ENCODE results near the gene SNED1.
"Not testable (repeated sequence)": the region's sequence is repeated elsewhere in the genome, so short reads cannot be mapped to it uniquely, and the experiment has no call there.

Gene SNED1

GRCh38 chr2:240972636-240973521, 25.5 kb upstream of the SNED1 start:
- peak; percentile 51 to 54 for DNase-seq (ENCODE audit: low read depth in 2 of 2)

GRCh38 chr2:240974771-240975572, 23.4 kb upstream of the SNED1 start:
- DNase-seq (ENCODE audit: low read depth in 2 of 2): no peak

- DNase-seq (ENCODE audit: low read depth in 2 of 2): not testable (repeated sequence)
These were observed 22.5 kb upstream of the SNED1 start for GRCh38 chr2:240975903-240976302.

DNA sequence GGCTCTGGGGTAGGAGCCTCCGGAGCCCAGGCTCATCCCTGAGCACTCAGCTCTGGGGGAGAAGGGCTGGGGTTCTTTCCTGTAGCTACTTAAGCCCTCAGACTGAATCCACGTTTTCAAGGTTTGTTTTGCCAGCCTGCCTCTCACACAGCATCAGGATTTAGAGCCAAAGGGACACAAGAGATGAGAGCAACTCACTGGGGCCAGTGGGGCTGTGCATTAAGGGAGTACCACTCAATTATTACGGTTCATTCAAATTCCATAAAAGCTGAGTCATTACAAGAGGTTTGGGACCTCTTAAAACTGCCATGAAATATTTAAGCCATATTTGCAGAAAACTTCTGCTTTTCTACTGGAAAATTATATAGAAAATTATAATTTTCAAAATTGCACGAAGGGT, 17.1 kb upstream of the SNED1 start:
- peak; percentile 32 to 42 for DNase-seq (ENCODE audit: low read depth in 2 of 2)

- no peak for DNase-seq (ENCODE audit: low read depth in 2 of 2)
These were observed 16.3 kb upstream of the SNED1 start for GRCh38 chr2:240981871-240982800.

DNA sequence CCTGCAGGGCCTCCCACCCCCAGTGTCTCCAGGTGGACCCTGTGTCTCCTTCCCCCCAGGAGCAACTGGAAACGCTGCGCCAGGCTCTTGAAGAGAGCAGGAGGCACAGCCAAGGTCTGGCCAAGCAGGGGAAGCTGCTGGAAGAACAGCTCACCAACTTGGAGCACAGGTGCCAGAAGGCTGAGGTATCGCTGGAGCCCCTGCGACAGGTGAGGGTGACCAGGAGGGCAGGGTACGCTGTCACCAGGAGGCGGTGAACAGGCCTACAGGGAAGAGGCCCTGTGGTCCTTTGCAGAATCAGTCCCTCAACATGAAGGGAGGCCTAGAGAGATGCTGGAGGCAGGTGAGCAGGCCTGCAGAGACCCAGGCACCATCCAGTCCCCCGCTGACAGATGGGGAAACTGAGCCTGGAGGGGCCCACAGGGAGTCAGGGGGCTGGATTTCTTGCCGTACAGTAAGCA, 15.6 kb upstream of the SNED1 start:
- no peak for DNase-seq (ENCODE audit: low read depth in 2 of 2)

- no peak for DNase-seq (ENCODE audit: low read depth in 2 of 2)
These were observed 14.9 kb upstream of the SNED1 start for GRCh38 chr2:240983361-240983995.

GRCh38 chr2:240983996-240984498, 14.4 kb upstream of the SNED1 start:
- no peak for DNase-seq (ENCODE audit: low read depth in 2 of 2)

DNA sequence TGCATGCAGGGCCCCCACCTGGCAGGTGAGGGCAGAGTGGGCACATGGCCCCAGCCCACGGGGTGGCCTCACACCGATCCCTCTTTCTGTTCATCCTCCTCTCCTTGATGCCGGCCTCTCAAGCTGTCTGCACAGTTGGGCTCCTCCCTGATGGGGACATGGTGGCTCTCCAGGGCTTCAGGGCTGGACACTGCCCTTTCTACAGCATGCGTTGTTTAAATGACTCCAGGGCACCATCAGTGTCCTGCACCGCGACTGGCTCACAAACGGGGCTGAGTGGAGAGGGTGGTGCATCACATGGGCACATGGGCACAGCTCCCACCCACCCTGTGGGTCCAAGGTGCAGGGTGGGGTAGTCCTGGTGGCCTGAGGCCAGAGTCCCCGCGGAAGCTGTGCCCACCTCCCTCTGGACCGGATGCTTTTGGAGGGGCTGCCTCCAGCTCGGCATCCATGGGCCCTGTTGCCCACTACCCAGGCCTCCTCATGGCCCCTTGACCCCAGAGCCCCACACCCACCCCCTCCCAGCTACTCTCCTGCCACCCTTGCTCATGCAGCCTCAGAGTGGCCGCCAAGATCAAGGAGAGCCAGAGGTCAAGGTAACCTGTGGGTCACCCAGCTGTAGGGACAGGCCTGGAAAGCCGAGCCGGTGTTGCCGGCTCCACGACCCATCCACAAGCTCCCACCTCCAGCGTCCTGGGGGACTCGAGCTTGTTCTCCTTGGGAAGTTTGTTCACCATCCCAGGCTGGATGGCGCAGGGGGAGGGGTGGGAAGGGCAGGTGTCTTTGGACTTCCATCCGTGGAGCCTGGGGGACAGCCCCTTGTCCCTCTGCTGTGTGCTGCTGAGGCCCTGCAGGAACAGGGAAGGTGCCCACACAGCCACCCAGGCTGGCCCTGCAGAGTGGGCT, 12.3 kb upstream of the SNED1 start:
- no peak for DNase-seq (ENCODE audit: low read depth in 2 of 2)

GRCh38 chr2:240986787-240987411, 11.5 kb upstream of the SNED1 start:
- peak; percentile 74 to 78 for DNase-seq (ENCODE audit: low read depth in 2 of 2)

GRCh38 chr2:240987588-240987987, 10.8 kb upstream of the SNED1 start:
- no peak for DNase-seq (ENCODE audit: low read depth in 2 of 2)

GRCh38 chr2:240988146-240988545, 10.3 kb upstream of the SNED1 start:
- DNase-seq (ENCODE audit: low read depth in 2 of 2): no peak

GRCh38 chr2:240988571-240989271, 9.7 kb upstream of the SNED1 start:
- no peak for DNase-seq (ENCODE audit: low read depth in 2 of 2)

GRCh38 chr2:240989451-240990265, 8.8 kb upstream of the SNED1 start:
- DNase-seq (ENCODE audit: low read depth in 2 of 2): no peak

DNA sequence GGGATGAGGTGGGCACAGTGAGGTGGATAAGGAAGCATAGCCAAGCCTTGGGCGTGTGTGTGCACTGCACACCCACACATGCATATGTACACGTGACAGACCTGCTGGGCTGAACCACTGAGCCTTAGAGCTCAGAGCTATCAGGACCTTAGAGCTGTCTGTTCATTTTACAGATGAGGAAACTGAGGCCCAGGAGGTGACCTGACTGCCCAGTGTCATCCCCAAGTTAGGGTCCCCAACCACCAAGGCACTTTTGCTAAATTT, 8.2 kb upstream of the SNED1 start:
- no peak for DNase-seq (ENCODE audit: low read depth in 2 of 2)

GRCh38 chr2:240990726-240991377, 7.6 kb upstream of the SNED1 start:
- DNase-seq (ENCODE audit: low read depth in 2 of 2): no peak

- peak in 1 of 2 experiments; percentile 45 for DNase-seq (ENCODE audit: low read depth in 2 of 2)
These were observed 6.8 kb upstream of the SNED1 start for GRCh38 chr2:240991378-240992263.

Data from fibroblast of skin of left biceps (primary cell).